Measurements from ENCODE around the gene STK11.

STK11 gene

DNA sequence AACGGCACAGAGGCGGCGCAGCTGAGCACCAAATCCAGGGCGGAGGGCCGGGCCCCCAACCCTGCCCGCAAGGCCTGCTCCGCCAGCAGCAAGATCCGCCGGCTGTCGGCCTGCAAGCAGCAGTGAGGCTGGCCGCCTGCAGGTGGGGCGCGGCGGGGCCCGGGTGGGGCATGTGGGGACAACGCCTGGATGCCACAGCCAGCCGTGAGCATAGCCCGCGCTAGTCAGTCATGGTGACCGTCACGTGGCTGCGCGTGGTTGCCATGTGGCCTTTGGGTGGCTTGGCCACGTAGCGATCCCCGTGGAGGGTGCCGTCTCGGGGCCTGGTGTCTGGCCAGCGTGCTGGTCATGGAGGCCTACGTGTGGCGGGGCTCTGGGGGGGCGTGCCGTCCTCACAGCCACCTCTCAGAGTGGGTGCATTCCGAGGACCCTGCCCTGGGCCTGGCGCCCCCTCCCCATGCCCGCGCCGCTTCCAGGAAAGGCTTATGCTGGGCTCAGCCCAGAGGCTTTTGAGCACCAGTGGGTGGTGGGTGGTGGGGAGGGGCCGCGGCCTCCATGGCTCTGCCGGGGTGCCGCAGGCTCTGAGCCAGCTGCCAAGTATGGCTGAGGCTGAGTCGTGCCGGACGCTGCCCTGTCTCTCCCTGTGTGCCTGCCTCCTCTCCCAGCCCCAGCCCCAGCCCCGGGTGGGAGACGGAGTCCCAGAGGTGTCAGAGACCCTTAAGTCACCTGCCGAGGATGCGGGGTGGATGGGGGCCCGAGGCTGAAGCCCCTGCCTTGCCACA lies 21.1 kb downstream of the STK11 start:
- Histone ChIP-seq H3K4me2 (ENCODE audit: low read length) (no peak overlapping the region), H3K36me3 (replicated peaks; ENCODE audit: low read depth, low read length) (peaks cover 14% of the 10 kb centered on the region), H3K4me3 (ENCODE audit: low read length) (no peak overlapping the region), H3K79me2 (ENCODE audit: low read length) (no peaks in the 10 kb centered on the region), H3K9me3 (ENCODE audit: insufficient read depth, low read length) (no peaks in the 10 kb centered on the region), H3K4me1 (ENCODE audit: low read length) (peaks cover 11% of the 10 kb centered on the region), H3K27me3 (ENCODE audit: low read depth, low read length) (no peaks in the 10 kb centered on the region), H2AFZ (ENCODE audit: low read depth, low read length) (no peak overlapping the region), H3K27ac (ENCODE audit: low read length) (no peak overlapping the region), H3K9ac (ENCODE audit: low read length) (no peak overlapping the region), H4K20me1 (ENCODE audit: insufficient read depth, low read length) (no peaks in the 10 kb centered on the region)
- TF ChIP-seq EZH2phosphoT487 (IDR thresholded peaks at IDR 0.05; ENCODE audit: low read depth), result no peak
- TF ChIP-seq, protein P1, sequence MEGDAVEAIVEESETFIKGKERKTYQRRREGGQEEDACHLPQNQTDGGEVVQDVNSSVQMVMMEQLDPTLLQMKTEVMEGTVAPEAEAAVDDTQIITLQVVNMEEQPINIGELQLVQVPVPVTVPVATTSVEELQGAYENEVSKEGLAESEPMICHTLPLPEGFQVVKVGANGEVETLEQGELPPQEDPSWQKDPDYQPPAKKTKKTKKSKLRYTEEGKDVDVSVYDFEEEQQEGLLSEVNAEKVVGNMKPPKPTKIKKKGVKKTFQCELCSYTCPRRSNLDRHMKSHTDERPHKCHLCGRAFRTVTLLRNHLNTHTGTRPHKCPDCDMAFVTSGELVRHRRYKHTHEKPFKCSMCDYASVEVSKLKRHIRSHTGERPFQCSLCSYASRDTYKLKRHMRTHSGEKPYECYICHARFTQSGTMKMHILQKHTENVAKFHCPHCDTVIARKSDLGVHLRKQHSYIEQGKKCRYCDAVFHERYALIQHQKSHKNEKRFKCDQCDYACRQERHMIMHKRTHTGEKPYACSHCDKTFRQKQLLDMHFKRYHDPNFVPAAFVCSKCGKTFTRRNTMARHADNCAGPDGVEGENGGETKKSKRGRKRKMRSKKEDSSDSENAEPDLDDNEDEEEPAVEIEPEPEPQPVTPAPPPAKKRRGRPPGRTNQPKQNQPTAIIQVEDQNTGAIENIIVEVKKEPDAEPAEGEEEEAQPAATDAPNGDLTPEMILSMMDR (IDR thresholded peaks at IDR 0.05; ENCODE audit: low read depth, low read length), result no peak

DNA sequence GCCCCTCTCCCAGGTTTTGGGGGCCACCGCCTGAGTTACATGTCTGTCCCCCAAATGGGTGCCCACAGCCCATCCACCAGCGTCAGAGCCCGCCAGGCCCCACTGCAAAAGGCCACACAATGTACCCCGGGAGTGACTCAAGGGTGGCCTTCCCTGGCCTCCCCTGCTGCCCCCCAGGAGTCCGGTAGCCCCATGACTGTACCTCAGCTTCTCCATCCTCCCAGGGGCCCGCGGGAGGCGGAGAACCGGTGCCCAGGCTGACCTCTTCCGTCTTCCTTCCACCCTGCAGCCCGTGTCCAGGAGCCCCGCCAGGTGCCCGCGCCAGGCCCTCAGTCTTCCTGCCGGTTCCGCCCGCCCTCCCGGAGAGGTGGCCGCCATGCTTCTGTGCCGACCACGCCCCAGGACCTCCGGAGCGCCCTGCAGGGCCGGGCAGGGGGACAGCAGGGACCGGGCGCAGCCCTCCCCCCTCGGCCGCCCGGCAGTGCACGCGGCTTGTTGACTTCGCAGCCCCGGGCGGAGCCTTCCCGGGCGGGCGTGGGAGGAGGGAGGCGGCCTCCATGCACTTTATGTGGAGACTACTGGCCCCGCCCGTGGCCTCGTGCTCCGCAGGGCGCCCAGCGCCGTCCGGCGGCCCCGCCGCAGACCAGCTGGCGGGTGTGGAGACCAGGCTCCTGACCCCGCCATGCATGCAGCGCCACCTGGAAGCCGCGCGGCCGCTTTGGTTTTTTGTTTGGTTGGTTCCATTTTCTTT lies 21.9 kb downstream of the STK11 start:
- no peak overlapping the region for H3K27ac ChIP-seq (ENCODE audit: low read length)
- no peaks in the 10 kb centered on the region for H4K20me1 ChIP-seq (ENCODE audit: insufficient read depth, low read length)
- H3K27me3 ChIP-seq (ENCODE audit: low read depth, low read length), result no peaks in the 10 kb centered on the region
- H3K9me3 ChIP-seq (ENCODE audit: insufficient read depth, low read length), result no peaks in the 10 kb centered on the region
- H3K4me2 ChIP-seq (ENCODE audit: low read length), result no peak overlapping the region
- TF ChIP-seq EZH2phosphoT487 (IDR thresholded peaks at IDR 0.05; ENCODE audit: low read depth), result no peak
- TF ChIP-seq, protein P1 (IDR thresholded peaks at IDR 0.05; ENCODE audit: low read depth, low read length), result no peak
- H3K79me2 ChIP-seq (ENCODE audit: low read length), result no peaks in the 10 kb centered on the region
- peaks cover 19% of the 10 kb centered on the region for H3K4me1 ChIP-seq (ENCODE audit: low read length)
- no peak overlapping the region for H2AFZ ChIP-seq (ENCODE audit: low read depth, low read length)
- peaks cover 14% of the 10 kb centered on the region for H3K36me3 ChIP-seq (replicated peaks; ENCODE audit: low read depth, low read length)
- H3K9ac ChIP-seq (ENCODE audit: low read length), result no peak overlapping the region
- H3K4me3 ChIP-seq (ENCODE audit: low read length), result no peak overlapping the region

DNA sequence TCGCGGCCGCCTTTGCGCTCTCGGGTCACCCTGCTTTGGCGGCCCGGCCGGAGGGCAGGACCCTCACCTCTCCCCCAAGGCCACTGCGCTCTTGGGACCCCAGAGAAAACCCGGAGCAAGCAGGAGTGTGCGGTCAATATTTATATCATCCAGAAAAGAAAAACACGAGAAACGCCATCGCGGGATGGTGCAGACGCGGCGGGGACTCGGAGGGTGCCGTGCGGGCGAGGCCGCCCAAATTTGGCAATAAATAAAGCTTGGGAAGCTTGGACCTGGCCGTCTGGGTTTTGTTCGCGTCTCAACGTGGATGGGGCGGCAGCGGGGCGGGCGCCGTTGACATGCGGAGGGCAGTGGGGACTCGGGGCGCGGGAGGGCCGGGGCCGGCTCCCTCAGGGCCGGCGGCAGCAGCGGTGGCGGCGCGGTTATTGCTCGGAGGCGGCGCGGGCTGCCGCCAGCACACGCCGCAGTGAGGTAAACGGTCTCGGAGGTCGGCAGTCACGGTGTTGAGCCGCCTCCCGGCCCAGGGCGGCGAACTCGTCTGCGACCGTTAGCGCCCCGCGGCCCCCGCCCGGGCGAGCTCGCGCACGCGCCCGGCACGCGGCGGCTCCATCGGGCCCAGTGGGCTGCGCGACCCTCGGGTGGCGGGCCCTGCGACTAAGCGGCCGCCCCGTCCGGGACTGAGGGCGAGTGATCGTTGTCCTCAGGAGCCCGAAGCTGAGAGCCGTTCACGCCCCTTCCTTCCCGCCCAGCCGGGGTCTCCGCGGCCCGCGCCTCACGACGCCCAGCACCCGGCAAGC lies 22.8 kb downstream of the STK11 start:
- no peaks in the 10 kb centered on the region for H4K20me1 ChIP-seq (ENCODE audit: insufficient read depth, low read length)
- TF ChIP-seq, protein P1 (IDR thresholded peaks at IDR 0.05; ENCODE audit: low read depth, low read length), result no peak
- TF ChIP-seq EZH2phosphoT487 (IDR thresholded peaks at IDR 0.05; ENCODE audit: low read depth), result no peak
- H3K9me3 ChIP-seq (ENCODE audit: insufficient read depth, low read length), result no peaks in the 10 kb centered on the region
- H2AFZ ChIP-seq (ENCODE audit: low read depth, low read length), result no peak overlapping the region
- H3K4me2 ChIP-seq (ENCODE audit: low read length), result no peak overlapping the region
- no peak overlapping the region for H3K4me3 ChIP-seq (ENCODE audit: low read length)
- no peaks in the 10 kb centered on the region for H3K27me3 ChIP-seq (ENCODE audit: low read depth, low read length)
- H3K4me1 ChIP-seq (ENCODE audit: low read length), result peaks cover 24% of the 10 kb centered on the region
- H3K36me3 ChIP-seq (replicated peaks; ENCODE audit: low read depth, low read length), result peaks cover 14% of the 10 kb centered on the region
- H3K79me2 ChIP-seq (ENCODE audit: low read length), result no peaks in the 10 kb centered on the region
- H3K27ac ChIP-seq (ENCODE audit: low read length), result no peak overlapping the region
- H3K9ac ChIP-seq (ENCODE audit: low read length), result no peak overlapping the region
